PFSK-1 (cell line): Measurements from ENCODE around the gene FOXP4.

Source experiments
- POLR2AphosphoS5 ChIP-seq: IDR thresholded peaks from 2 replicates; pipeline ENCODE4 v1.6.1; 2012; ENCODE audit warnings: low read depth, mild to moderate bottlenecking, control low read depth, low read length, moderate library complexity
- SIN3A ChIP-seq: IDR thresholded peaks from 2 replicates; pipeline ENCODE4 v1.6.1; 2012; ENCODE audit warnings: mild to moderate bottlenecking, low read length, moderate library complexity, borderline replicate concordance; ENCODE audit not compliant: insufficient read depth
- TAF1 ChIP-seq: IDR thresholded peaks from 2 replicates; pipeline ENCODE4 v1.6.1; 2012; ENCODE audit warnings: low read length, control low read depth, borderline replicate concordance; ENCODE audit not compliant: insufficient read depth

DNA sequence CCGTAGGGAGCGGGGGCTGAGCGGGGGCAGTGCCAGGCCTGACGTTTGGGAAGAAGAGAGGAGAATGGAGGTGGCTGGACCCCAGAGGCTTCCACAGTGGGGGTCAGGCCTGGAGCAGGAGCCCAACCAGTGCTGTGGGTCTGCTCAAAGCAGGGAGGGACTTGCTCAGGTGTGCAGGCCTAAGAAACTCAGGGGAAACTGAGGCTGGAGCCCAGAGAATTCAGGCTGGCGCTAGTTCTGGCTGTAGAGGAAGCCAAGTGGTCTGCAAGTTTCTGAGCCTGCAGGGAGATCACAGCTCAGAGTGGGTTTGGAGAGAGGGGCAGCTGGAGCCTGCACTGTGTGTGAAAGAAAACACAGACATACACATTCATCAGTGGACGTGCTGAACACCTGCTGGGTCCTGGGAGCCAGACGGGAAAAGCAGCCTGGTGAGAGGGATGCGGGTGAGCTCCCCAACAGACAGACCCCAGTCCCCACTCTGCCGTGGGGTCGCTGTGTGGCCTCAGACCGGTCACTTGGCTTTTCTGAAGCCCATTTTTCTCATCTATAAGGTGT lies 17.7 kb upstream of the FOXP4 start:
- TF ChIP-seq POLR2AphosphoS5 = no peak
- no peak for TF ChIP-seq TAF1
- no peak for TF ChIP-seq SIN3A
